HG02798 (cell line): ENCODE data around the gene GRIN2C.
"Not testable (repeated sequence)": the region's sequence is repeated elsewhere in the genome, so short reads cannot be mapped to it uniquely, and the experiment has no call there.

Source experiments
- ATAC-seq: cut with Tn5 transposase; IDR thresholded peaks from one replicate; pipeline ENCODE4 v1.9.1; 2021; ENCODE audit warnings: mild to moderate bottlenecking; ENCODE audit not compliant: unreplicated experiment, poor library complexity

The GRIN2C gene

DNA sequence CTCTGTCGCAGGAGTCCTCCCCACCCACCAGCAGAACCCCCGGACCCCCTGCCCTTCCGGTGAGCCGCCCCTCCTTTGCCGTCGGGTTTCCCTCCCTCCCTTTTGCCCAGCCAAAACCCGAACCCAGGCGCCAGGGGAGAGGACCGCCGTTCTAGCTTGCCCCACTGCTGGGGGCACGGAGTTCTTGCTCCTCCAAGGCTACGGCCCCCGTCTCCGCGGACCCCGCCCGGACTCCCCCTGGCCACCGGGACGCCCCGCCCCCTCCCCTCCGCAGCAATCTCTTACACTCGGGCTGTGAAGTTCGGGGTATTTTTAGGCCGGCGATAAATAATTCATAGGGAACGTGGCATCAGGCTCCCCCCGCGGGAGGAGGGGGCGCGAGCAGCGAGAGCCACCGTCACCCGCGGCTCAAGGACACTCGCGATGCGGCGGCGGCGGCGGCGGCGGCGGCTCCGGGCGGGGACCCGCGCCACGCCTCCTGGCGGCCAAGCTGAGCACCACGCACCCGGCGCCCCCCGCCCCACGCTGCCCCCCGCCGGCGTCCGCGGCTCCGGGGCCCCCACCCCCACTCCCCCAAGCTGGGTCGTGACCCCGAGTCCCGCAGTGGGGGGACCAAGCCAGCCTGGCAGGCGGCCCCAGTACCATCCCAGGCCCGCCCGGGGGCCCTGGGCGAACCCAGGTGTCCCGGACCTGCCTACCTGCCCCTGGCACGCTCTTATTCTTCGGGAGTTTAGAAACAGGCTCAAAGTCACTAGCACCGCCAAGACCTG, at the start of gene GRIN2C:
Gene GRIN2C (minus strand): TSS at position 427 of the 770 bp plus-strand sequence. CDS start 4,793 bp downstream, outside the sequence.
- no peak for ATAC-seq

DNA sequence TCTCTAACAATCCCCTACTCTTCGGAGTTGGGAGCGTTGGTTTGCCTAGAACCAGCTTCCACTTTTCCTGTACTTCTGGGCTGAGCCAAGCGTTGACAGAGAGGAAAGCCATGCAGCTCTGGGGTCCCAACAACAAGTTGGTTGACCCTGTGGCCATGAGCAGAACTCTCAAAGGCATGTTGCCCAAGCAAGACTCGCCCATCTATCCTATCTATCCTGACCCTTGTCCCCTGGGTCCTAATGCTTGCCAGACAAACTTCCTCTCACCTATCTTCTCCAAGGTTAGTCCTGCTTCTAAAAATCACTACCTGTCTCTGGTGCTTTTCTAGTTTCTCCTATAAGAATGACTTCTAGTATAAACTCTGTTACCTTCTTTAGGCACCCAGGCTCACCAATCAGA, 49.4 kb upstream of the GRIN2C start:
- not testable (repeated sequence) for ATAC-seq

DNA sequence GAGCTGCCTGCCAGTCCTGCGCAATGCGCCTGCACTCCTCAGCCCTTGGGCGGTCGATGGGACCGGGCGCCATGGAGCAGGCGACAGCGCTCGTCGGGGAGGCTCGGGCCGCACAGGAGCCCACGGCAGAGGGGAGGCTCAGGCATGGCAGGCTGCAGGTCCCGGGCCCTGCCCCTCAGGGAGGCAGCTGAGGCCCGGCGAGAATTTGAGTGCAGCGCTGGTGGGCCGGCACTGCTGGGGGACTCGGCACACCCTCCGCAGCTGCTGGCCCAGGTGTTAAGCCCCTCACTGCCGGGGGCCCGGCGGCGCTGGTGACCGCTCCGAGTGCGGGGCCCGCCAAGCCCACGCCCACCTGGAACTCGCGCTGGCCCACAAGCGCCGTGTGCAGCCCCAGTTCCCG, 47.3 kb upstream of the GRIN2C start:
- no peak for ATAC-seq

DNA sequence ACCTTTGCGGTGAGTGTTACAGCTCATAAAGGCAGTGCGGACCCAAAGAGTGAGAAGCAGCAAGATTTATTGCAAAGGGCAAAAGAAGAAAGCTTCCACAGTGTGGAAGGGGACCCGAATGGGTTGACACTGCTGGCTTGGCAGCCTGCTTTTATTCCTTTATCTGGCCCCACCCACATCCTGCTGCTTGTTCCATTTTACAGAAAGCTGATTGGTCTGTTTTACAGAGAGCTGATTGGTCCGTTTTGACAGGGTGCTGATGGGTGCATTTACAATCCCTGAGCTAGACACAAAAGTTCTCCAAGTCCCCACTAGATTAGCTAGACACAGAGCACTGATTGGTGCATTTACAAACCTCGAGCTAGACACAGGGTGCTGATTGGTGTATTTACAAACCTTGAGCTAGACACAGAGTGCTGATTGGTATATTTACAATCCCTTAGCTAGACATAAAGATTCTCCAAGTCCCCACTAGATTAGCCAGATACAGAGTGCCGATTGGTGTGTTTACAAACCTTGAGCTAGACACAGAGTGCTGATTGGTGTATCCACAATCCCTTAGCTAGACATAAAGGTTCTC, 46.6 kb upstream of the GRIN2C start:
- not testable (repeated sequence) for ATAC-seq

DNA sequence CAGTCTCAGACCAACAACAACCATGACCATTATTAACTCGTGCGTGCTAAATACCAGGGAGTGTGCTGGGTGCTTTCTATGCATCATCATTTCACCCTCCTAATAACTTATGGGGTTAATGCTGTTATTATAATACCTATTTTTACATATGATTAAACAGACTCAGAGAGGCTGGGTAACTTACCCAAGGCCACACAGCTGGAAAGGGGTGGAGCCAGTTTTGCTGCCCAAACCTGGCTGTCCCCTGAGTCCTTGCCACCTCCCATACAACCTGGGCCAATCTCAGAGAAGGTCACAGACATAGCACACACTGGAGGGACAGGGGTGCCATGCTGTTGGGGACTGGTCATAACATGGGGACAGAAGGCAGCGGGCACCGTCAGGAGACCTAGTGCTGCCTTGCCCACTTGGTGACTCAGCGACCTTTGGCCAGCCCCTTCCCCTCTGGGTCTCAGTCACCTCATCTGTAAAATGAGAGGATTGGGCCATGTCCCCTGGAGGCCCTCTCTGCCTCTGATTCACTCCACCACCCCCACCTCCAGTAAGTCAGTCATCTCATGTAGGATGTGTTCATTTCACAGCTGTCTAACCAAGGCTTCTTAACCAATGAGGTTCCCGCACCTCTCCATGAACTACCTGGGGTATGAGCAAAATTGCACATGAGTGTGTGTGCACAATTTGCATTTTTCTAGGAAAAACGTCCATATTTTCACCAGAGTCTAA, 45.2 kb upstream of the GRIN2C start:
- no peak for ATAC-seq

DNA sequence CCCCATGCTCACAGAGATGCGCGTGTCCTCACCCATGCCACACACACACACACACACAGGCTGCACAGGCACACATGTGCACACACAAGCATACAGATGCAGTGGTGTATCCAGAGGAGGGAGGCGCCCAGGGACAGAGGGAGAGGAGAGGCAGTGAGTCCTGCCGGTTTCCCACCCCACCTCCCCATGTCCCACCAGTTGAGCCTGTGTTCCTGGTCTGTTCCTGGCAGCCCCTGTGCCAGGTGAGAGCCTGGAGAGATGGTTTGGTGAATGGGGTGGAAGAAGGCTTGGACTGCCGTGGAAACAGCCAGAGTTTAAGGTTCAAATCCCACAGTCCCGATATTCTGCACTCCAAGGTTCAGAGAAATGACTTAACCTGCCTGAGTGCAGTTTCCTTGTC, 44.0 kb upstream of the GRIN2C start:
- ATAC-seq, result no peak

DNA sequence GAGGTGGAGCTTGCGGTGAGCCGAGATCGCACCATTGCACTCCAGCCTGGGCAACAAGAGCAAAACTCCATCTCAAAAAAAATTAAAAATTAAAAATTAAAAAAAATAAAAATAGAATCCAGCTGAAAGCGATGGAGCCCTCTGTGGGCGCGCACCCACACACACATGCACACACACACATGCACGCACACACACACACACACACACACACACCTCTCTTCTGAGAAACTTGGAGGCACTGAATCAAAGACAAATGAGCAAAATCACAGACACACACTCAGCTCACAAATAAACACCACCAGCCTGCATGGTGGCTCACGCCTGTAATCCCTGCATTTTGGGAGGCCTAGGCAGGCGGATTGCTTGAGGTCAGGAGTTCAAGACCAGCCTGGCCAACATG, 43.3 kb upstream of the GRIN2C start:
- no peak for ATAC-seq

DNA sequence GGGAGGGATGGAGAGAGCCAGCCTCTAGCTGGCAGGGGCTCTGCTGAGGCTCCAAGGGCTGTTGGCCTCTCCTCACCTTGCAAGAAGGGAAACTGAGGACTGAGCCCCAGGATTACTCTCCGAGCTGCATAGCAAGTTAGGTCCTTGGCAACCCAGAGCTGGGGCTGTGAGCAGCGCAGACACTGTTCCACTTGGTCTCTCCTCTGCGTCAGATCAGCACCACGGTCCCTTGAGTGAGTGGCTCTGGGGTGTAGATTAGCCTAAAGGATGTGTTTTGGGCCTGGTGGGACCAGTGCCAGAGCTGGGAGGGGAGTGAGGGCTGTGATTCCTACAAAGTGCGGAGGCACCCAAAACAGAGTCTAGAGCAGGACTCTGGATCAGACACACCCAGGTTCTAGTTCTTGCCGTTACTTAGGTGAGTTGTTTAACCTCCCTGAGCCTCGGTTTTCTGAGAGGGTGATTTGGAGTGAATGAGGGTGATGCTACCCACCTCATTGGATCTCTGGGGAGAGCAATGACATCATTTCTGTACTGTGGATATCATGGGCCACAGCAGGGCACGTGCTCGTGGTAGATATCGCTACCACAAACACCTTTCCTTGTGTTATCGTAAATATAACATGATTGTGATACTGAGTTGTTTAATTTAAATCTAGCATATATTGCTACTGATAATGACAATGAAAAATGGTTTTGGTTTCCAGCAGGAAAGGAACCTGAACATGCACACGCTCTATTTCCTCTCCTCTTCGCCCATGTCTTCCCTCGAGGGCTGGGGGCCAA, 41.9 kb upstream of the GRIN2C start:
- no peak for ATAC-seq

DNA sequence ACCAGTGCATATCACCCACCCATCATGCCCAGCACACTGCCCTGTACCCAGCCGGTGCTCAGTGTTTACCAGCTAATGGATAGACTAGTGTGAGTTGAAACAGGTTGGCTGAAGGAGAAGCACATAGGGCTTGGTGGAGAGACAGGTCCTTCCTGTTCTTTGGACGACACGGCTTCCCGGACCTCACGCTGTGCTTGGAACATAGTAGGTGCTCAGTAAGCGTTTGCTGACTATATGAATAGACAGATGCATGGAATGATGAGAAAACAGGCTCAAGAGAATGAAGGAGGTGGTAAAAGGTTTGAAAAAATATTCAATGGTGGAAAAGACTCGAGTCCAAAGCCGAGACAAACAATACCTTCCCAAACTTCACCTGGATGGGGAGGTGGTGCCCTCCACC, 40.5 kb upstream of the GRIN2C start:
- no peak for ATAC-seq

DNA sequence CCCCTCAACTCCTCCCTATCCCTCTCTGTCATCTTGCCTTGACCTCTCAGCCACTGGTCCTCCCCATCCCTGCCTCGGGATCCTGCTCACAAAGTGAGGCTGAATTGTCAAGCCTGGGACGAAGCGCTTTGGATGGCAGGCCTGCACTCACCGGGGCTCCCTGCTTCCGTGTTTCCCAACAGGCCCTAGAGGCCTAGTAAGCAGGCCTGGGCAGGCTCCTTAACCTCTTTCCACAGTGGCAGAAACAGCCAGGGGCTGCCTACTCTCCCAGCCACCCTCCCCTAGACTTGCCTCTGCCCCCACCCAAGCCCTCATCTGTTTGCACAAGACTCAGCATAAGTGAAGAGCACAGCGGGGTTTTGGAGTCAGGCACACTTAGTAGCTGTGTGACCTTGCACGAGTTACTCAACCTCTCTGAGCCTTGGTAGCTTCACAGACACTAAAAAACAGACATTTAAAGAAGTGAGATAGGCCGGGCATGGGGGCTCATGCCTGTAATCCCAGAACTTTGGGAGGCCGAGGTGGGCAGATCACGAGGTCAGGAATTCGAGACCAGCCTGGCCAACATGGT, 38.8 kb upstream of the GRIN2C start:
- no peak for ATAC-seq

DNA sequence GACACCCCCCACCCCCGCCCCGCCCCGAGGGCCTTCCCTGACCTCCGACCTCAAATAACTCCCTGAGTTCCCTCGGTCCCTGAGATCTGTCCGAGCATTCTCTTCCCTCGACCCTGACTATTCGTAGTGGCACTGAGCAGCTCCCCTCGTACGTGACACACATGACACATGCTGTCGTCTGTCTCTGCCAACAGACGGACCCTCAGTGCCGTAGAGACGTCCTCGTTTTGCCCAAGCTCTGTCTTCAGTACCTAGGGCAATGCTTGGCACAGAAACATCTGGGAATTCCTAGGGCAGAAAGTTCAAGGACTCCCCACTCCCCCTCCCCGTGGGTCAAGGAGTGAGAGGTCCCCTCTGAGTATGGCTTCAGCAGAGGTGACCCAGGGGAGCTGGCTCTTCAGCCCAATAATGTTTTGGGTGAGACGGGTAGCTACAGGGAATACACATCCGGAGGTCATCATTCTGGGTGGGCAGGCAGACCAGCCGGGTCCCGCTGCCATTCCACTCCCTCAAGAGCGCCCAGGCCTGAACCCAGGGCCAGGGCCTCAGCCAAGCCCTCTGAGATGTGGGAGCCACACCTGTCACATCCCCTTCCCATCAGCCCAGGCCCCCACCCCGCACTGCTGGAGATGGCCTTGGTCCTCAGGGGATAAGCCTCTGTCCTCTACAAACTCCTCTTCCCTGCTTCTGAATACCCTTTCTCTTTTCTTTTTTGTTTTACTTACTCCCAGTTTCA, 34.4 kb upstream of the GRIN2C start:
- ATAC-seq, result no peak

DNA sequence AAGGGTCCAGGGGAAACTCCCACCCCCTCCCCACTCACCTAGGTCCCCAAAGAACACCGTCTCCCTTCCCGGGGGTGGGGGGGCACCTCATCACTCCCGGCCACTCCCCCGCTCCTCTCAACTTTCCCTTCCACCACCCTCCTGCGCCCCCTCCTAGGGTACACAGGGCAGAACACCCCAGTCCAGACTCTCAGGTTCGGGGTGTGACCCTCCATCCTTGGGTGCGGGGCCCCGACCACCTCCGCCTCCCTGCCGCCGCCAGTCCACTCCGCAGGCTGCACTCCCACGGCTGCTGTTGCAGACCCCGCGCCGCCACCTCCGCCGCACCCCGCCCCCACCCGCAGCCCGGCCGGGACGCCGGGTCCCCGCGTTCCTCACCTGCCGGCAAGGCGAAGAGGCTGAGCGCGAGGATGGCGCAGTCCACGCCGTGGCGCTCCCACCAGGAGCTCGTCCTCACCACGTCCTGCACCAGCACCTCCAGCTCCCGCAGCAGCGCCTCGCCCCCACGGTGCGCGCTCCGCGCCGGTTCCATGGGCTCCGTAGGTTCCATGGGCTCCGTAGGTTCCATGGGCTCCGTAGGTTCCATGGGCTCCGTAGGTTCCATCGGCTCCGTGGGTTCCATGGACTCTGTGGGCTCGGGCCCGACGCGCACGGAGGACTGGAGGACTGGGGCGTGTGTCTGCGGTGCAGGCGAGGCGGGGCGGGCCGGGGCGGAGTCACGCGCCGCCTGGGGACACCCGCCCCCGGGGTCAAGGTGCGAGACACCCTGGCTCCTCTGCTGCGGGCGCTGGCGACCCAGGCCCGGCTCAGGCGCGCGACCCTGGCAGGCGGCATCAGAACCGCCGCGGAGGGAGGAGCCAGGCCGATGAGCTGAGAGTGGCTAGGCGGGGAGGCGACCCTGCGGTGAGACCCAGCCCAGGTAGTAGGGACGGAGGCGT, 33.6 kb upstream of the GRIN2C start, which contains the start of gene FADS6:
Gene FADS6 (minus strand): TSS at position 660 of the 938 bp plus-strand sequence. CDS start 38 bp downstream, at position 622.
- no peak for ATAC-seq

DNA sequence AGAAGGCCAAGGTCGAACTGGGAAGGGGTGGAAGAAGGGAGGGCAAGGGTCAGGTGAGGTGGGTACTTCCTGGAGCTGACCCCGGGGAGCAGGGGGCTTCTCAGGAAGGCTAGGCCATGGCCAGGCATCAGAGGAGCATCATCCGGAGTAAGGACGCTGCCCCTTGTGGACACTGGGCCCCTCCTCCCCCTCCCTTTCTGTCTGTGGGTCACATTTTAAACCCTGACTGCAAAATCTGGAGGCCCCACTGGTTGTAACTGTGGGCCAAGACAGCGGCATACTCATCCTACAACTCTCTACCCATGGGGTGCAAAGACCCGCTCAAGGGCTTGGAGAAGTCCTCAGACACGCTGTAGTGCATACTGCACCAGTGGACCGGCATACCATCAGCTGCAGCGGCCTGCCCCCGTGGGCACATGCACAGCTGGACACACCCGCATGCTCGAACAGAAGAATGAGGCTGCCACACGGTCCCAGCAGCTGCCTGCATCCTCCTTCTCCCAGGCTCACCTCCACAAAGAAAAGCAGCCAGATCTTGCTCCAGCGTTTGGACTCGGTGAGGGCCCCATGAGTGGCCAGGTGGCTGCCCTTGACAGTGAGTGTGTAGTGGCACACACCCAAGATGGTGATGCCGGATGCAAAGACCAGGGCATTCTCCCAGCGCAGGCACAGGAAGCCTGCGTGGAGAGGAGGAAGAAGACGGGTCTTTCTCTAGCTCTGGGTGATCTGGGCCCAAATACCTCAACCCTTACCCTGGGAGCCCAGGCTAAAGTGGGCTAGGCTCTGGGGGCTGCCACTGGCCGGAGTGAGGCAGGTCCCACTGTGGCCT, 32.5 kb upstream of the GRIN2C start:
- no peak for ATAC-seq

DNA sequence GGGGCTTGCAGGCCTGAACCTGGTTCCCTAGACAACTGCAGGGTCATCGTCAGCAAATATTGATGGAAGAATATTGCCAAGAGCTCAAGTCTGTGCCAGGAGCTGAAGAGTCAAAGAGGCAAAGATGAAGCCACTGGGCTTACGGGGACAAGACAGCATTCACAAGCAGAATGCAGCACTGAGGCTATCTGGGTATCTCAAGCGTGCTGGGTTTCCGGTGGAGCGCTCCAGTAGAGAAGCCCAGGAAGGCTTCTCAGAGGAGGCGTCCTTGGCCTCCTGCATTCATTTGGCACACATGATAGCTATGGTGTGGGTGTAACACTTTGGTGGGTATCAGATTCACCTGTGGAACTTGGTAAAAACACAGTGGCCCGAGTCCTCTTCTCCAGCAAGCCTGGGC, 30.9 kb upstream of the GRIN2C start:
- no peak for ATAC-seq

DNA sequence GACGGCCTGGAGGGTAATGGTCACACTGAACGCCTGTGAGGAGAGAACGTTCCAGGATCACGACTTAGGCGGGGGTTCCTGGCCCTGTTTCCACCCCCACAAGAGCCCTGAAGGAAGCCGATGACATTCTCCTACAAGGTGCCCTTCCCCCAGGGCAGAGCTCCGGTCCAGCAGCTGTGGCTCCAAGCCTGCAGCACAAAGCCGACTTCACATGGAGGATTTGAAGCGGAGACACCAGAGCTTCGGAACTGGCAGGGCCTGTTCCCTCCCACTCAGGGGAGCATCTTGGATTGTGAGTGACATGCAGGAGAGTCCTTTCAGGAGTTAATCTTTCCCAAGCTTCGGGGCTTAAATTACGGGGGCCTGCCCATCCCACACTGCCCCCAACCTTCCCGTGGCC, 28.8 kb upstream of the GRIN2C start:
- ATAC-seq, result no peak

DNA sequence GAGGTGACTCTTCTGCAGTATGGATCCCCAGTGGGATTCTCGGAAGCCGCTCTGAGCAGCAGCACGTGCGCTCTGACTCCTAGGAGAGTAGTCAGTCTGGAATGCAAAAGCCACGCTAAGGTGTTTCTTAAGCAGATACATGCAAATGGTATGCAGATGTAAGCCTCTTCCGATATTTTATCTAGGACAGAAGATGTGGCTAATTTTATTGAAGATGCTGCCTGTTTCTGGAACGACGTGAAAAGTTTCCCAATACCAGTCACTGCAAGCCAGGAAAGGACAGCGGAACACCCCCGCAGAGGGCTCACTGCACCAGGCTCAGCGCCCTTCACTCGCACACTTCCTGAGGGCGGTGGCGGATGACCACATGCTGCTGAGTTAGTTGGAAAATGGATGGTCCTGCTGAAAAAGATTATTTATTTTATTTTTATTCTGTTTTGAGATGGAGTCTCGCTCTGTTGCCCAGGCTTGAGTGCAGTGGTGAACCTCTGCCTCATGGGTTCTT, 23.6 kb upstream of the GRIN2C start:
- no peak for ATAC-seq

DNA sequence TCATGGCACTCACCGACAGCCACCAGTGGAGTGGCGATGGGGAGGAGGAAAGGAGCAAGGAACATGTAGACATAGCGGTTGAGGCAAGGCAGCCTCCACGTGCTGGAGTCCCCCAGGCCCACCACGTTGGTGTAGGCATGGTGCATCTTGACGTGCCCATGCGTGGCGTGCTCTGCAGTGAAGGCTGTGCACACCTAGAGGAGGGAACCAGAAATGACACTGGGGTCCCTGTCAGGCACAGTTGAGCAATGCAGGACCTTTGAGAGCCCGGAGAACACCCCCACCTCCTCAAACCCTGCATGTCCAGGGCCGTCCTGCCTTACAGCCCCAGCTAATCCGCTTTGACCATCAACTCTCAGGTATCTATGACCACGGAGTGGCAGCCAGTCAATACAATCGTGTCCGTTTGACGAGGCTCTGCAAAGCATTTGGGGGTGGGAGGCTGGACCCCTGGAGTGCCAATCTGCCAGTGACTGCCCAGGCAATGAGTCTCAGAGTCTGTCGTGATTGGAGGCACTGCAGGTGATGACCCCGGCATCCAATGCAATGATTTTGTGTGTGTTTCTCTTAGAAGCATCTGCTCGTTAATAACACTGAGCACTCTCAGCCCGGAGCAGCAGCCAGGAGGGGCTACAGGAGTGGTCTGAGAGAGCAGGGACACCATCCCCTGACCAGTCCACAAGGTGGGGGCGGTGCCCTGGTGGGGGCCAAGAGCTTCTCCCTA, 23.0 kb upstream of the GRIN2C start:
- no peak for ATAC-seq
